Middle frontal gyrus (tissue), 1 donor: Measurements from ENCODE around the gene TBC1D20.

Source experiments
- DNase-seq: peaks from one replicate; pipeline ENCODE4 v3.0.0-alpha.2; 2015; ENCODE audit warnings: low spot score; ENCODE audit errors: extremely low spot score

The TBC1D20 gene

DNA sequence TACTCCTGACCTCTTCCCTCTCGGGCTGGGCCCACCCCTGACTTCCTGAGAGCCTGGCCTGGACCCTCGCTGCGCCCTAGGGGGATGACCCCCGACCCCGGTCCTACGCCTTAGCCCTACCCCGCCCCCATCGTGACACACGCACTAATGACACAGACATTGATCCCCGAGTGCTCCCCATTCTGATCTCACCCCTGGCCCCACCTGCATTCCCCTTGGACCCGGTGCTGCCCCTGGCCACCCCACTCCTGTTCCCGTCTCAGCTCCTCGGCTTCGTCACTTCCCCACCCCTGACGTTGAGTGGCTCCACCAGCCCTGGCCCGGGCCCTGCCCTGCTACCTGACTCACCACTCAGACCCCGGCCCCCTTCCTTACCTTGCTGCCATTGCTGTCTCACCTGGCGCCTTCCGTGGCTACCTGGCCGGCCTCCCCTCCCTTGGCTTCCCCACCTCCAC is 42.1 kb downstream of the TBC1D20 start:
- no peak for DNase-seq

GRCh38 chr20:419556-420165 is 42.7 kb downstream of the TBC1D20 start:
- no peak for DNase-seq

GRCh38 chr20:418858-419365 is 43.4 kb downstream of the TBC1D20 start:
- DNase-seq: no peak

- no peak for DNase-seq
Measured at GRCh38 chr20:417801-418342, 44.5 kb downstream of the TBC1D20 start.

- DNase-seq: no peak
Measured at GRCh38 chr20:416950-417800, 45.2 kb downstream of the TBC1D20 start.

DNA sequence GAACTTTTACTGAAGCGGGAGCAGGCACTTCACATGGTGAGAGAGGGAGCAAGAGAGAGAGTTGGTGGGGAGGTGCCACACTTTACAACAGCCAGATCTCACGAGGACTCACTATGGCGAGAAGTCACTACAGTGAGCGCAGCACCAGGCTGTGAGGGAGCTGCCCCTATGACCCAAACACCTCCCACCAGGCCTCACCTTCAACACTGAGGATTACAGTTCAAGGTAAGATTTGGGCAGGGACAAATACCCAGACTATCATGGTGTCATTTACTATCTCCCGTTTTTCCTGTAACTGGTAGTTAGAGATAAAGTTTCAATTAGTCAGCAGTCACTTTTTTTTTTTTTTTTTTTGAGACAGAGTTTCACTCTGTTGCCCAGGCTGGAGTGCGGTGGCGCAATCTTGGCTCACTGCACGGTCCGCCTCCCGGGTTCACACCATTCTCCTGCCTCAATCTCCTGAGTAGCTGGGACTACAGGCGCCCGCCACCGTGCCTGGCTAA is 46.5 kb downstream of the TBC1D20 start:
- DNase-seq: no peak

DNA sequence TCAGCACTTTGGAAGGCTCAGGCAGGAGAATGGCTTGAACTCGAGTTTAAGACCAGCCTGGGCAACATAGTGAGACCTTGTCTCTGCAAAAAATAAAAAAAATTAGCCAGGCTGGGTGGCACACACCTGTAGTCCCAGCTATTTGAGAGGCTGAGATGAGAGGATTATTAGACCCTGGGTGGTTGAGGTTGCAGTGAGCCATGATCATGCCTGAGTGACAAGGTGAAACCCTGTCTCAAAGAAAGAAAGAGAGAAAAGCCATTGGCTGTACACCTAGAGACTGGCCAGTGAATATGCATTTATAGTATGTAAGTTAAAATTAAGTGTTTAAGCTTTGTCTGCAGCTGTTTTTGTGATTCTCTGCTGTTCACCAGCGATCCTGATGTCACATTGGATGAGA is 48.2 kb downstream of the TBC1D20 start:
- no peak for DNase-seq

DNA sequence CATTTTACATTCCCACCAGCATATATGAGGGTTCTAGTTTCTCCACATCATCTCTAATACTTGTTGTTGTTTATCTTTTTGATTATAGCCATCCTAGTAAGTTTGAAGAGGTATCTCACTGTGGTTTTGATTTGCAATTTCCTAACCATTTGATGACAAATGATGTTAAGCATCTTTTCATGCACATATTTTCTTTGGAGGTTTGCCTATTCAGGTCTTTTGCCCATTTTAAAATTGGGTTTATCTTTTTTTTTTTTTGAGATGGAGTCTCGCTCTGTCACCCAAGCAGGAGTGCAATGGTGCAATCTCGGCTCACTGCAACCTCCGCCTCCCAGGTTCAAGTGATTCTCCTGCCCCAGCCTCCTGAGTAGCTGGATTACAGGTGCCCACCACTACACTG is 50.3 kb downstream of the TBC1D20 start:
- no peak for DNase-seq

- no peak for DNase-seq
Measured at GRCh38 chr20:409697-410559, 52.4 kb downstream of the TBC1D20 start.

DNA sequence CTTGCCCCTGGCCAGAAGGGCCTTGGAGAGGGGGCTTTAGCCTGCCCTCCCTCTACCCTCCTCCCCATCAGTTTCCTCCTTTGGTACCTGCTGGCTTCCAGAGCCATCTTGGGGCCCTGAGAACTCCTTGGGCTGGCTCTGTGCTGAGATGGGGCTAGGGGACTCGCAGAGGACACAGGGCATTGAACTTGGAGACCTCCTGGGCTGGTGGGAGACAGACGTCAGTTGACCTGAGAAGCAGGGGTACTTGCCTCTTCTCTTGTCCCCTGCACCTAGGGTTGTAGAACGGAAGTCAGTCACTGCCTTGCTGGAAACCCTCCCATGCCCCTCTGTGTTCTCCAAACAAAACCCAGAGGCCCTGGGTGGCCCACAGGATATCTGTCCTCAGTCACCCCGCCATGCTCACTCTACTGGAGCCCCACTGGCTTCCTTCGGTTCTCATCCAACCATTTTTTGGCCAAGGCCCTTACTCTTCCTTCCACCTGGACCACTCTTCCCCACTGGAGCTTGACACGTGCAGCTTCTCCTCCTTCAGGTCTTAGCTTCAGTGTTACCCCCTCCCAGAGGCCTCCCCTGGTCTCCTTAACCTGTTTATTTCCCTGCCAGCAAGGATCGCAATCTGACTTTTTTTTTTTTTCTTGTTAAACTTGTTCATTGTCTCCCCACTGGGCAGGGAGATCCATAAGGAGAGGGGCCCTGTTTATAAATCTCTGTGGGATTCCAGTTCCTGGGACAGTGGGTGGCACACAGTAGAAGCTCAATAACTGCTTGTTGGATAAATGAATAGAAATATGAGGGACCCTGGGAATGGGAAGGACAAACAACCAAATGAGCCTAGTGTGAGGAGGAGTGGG is 53.3 kb downstream of the TBC1D20 start:
- no peak for DNase-seq

DNA sequence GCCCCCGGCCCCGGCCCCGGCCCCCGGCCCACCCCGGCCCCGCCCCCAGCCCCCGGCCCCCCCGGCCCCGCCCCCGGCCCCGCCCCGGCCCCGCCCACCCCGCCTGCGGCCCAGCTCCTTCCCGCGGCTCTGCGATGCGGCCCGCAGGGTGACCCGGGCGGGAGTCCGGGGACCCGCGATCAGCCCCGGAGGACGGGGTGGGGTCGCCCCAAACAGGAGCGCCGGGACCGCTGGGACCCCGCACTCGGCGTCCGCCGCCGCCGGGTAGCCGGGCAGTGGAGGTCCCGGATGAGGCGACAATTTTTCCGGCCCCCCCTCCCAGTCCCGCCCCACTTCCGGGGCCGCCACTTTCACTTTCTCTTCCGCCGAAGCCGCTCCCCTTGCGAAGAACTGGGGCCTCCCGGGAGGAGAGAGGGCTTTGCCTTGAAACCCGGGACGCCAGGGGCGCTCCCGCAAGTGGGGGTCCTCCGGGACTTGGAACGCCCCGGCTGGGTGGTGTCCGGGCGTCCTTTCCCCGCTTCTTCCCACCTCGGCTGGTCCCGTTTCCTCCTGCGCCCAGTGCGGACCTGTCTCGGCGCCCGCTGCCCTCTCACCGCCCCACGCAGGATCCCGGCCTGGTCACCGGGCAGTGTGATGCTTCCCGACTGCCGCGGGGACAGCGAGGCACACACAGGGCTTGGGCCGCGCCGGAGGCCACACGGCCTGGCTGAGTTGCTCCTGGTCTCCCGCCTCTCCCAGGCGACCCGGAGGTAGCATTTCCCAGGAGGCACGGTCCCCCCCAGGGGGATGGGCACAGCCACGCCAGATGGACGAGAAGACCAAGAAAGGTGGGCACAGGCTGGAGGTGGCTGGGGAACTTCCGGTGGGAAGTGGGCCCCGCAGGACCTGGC is 54.1 kb downstream of the TBC1D20 start, which contains the start of gene RBCK1:
RBCK1 (plus strand) TSS at position 347 of the 890 bp plus-strand sequence; CDS start at position 806, 459 bp downstream.
- DNase-seq: peak; percentile 68

DNA sequence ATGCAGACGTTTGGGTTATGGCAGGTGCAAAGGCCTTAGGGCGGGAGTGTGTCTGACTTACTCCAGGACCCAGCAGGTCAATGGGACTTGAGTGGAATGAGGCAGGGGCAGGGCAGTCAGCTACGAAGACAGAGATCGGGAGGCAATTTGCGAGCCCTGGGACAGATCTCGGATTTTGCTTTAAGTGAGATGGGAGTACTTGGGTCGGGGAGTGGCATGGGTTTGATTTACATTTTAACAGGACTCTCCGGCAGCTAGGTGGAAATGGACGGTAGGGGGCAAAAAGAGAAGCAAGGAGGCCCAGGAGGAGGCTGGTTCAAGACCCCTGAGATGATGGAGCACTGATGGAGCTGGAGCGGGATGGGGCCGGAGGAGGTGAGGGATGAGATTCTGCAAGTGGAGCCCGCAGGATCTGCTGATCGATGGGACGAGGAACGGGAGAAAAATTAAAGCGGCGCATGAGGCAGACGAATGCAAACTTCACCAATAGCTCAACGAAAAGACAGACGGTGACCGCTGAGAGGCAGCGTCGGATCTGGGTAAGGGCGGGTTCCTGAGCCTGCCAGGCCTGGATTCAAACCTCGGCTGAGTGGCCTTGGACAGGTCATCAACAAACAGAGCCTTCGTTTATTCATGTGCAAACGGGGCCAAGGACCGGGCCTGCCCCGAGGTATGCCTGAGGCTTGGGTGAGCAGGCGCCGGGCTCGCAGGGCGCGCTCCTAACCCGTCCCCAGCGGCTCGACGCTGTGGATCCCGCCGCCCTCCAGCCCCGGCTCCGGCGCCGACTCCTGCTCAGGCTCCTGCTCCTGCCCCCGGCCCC is 55.0 kb downstream of the TBC1D20 start:
- peak; percentile 8 for DNase-seq

- no peak for DNase-seq
Measured at GRCh38 chr20:406200-407132, 55.9 kb downstream of the TBC1D20 start.

DNA sequence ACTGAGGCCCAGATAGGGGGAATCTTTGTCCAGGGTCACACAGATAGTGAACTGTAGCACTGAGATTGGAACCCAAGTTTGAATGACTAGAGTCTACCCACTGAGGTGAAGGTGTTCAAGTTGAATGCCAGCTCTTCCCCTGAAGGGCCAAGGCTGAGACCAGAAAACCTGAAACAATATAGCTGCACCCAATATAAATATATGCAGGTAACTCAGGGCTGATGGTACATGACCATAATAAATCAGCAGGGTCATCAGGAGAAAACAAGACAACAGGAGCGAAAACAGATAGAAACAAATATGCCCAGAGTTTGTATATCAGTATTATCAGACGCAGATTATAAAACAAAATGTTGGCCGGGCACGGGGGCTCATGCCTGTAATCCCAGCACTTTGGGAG is 58.2 kb downstream of the TBC1D20 start:
- no peak for DNase-seq

- no peak for DNase-seq
Measured at GRCh38 chr20:403582-403957, 58.8 kb downstream of the TBC1D20 start.

GRCh38 chr20:402898-403581 is 59.3 kb downstream of the TBC1D20 start:
- no peak for DNase-seq

GRCh38 chr20:402496-402885 is 59.8 kb downstream of the TBC1D20 start:
- DNase-seq: no peak
